ENCODE data around the gene ADK.
A peak's percentile ranks its signal among the peaks of the same experiment; 100 is the strongest.

ADK gene

DNA sequence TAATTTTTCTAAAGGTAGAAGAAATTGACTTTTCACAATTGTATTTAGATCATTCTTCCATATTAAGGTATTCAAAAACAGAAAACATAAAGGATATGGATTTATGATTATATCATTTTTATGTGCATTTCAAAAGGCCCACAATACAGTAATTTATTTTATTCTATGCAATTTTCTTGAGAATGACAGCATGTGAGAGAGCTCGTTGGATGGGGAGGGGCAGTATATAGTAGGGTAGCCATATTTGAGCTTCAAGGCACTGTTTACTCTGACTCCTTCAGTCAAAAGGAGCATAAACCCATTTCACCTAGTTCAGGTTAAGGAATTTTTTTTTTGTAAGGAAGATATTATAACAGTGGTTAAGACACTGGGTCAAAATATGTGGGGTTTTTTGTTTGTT is 534.5 kb downstream of the ADK start:
- no peak for DNase-seq

DNA sequence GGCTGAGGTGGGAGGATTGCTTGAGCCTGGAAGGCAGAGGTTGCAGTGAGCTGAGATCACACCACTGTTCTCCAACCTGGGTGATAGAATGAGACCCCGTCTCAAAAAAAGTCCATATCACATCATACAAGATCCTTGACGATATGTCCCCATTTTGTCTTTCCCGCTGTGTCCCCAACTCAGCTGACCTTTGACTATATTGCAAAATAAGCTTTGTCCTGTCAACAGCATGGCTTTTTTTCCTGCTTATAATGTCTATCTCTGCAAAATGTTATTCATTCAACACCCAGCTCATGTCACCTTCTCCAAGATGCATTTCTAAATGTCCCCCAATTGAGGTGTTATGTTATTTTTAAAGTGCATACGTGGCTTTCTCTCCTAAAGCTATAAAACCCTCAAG is 539.4 kb downstream of the ADK start:
- DNase-seq = no peak

DNA sequence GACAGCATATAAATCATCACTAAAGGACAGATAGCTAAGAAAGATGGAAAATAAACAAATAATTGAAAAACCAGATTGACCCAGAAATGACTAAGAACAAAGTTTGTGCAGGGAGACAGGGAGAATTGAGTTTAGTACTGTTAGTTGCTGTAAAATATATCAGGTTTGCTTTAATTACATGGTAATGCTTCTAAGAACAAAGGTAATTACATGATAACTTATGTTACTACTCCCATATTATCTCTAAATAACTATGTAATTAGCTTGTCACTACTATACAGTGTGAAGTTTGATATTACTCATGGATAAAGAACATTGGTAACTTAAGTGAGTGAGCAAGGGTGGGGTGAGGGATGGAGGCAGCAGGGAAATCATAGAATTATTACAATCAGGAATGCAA is 540.1 kb downstream of the ADK start:
- no peak for DNase-seq

DNA sequence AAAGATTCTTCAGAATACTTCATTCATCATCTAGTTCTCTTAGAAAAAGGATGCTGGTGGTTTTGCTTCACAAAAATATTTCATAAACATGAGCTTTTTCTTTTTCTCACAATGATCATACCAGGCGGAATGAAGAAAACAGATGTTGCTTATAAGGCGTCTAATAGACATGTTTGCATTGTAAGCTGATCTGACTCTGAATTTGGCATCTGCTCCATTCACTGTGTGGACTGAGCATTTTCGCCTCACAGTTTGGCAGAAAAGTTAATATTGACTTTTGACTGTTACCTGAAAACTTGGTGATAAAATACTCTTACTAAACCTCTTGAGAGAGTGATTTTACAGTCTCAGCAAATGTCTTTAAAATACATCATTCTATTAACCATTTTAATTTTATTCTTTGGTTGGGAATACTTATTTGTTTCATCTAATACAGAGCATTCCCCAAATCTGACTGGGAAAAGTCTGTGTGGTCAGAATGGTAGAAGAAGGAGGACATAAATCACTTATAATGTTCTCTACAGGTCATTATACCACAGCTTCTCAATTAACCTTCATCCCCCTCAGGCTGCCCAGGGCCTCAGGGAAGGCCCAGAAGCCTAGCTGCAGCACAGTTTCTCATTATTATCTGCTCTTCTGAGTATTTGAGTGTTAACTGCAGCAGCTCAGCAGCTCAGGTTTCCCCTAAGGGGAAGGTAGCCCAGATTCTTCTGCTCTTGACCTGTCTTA is 553.8 kb downstream of the ADK start:
- peak; percentile 66 for DNase-seq

DNA sequence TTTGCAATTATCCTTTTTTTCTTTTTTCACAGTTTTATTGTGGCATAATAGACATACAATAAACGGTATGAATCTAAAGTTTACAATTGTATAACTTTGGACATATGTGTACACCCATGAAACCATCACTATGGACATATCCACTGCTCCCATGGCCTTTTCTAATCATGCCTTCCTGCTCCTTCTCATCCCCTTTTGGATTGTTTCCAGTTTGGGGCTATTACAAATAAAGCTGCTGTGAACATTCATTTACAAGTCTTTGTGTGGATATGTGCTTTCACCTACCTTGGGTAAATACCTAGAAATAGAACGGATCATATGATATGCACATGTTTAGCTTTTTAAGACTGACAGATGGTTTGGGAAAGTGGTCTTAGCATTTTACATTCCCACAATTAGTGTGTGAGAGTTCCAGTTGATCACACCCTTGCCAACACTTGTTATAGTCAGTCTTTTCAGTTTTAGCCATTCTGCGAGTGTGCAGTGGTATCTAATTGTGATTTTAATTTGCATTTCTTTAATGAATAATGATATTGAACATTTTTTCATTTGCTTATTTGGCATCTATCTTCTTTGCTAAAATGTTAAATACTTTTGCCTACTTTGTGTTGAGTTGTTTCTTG is 554.4 kb downstream of the ADK start:
- peak; percentile 66 for DNase-seq

DNA sequence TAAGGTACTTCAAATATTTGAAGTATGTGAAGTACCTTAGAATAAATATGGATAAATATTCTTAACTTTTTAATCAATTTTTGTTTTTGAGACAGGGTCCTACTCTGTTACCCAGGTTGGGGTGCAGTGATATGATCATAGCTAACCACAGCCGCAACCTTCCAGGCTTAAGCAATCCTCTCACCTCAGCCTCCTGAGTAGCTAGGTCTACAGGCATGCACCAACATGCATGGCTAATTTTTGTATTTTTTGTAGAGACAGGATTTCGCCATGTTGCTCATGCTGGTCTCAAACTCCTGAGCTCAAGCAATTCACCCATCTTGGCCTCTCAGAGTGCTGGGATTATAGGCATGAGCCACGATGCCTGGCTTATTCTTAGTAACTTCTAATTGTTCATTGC is 555.9 kb downstream of the ADK start:
- no peak for DNase-seq

DNA sequence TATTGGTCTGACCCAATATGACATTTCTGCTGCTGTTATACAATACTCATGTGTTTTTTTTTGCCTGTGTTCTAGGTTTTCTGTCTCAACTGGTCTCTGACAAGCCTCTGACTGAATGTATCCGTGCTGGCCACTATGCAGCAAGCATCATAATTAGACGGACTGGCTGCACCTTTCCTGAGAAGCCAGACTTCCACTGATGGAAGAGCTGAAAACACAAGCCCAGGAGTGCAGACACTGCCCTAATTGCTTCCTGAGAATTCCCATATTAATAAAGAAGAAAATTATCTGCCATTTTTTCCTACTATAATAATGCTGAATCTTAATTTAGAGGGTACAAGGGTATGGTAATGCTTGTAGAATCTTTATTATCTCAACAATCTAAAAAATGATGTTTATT is 557.2 kb downstream of the ADK start:
- no peak for DNase-seq

DNA sequence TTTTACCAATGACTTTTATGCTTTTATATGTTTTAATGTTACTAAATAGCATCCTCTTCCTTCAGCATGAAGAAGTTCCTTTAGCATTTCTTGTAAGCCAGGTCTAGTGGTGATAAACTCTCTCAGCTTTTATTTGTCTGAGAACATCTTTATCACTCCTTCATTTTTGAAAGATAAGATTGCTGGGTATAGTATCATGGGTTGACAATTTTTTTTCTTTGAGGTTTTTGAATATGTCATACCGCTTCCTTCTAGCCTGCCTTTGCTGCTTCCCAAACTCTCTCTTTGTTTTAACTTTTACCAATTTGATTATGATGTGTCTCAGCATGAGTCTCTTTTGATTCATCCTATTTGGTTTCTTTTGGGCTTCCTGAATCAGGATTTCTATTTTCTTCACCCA is 567.2 kb downstream of the ADK start:
- no peak for DNase-seq

DNA sequence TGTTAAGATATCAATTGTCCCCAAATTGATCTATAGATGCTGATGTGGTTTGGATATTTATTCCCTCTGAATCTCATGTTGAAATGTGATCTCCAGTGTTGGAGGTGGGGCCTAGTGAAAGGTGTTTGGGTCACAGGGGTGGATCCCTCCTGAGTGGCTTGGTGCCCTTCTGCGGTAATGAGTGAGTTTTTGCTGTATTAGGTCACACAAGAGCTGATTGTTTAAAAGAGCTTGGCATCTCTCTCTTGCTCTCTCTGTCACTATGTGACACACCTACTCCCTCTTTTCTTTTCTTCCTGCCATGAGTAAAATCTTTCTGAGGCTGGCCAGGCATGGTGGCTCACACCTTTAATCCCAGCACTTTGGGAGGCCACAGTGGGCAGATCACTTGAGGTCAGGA is 577.2 kb downstream of the ADK start:
- DNase-seq = no peak

DNA sequence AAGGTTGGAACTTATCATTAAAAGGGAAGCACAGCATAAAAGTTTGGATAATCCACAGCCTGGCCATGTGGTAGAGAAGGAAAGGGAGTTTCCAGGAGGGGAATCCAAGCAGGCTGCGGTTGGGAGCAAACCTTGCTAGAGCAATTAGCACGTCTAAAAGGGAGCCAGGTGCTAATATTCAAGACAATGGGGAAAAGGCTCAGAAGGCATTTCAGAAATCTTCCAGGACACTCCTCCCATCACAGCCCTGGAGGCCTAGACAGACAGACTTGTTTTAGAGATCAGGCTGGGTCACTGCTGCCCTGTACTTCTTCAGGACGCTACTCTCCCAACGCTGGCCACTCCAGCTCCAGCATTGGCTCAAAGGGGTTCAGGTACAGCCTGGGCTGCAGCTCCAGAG is 579.2 kb downstream of the ADK start:
- DNase-seq = no peak

DNA sequence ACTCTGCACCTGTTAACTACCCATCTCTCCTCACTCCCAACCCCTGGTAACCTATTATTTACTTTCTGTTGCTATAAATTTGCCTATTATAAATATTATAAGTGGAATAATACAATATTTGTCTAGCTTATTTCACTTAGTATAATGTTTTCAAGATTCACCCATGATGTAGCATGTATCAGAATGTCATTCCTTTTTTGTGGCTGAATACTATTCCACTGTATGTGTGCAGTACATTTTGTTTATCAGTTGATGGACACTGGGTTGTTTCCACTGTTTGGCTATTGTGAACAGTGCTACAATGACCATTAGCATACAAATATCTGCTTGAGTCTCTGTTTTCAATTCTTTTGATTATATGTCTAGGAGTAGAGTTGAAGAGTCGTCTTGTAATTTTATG is 582.6 kb downstream of the ADK start:
- DNase-seq = no peak

DNA sequence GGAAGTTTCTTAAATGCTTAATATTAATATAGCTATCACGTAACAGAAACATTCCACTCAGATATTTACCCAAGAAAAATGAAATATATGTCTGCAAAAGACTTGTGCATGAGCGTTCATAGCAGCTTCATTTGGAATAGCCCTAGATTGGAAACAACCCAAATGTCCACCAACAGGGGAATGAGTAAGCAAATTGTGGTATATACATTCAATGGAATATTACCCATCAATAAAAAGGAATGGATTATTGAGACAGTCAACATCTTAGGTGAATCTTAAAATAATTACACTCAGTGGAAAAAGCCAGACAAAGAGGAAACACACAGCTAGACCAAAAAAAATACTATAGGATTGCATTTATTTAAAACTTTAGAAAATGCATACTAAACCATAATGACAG is 585.0 kb downstream of the ADK start:
- no peak for DNase-seq

DNA sequence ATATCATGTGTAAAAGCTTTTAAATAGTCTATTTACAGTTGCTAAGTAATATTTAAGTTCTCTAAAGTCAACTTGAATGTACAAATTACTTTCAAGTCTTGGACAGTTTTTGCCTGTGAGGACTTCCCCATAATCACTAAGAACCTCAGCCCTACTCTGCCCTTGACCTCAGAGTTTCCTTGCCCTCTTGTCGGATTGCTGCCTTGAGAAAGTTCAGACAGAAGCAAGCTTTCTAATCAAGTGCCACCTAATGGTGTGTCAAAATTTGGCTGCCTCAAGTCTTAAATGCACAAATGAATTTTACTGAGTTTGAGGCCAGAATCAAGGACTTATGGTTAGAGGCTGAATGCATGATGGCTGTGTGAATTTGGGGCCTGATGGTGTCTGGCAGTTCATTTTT is 587.0 kb downstream of the ADK start:
- no peak for DNase-seq

DNA sequence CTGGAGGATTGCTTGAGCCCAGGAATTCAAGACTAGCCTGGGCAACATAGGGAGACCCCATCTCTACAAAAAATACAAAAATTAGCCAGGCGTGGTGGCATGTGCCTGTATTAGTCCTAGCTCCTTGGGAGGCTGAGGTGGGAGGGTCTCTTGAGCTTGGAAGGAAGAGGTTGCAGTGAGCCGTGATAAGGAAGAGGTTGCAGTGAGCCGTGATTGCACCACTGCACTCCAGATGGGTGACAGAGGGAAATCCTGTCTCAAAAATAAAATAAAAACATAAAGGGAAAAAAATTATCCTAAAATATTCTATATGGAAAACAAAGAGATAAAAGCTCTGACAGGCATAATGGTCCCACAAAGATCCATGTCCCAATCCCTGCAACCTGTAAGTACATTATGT is 587.5 kb downstream of the ADK start:
- no peak for DNase-seq

DNA sequence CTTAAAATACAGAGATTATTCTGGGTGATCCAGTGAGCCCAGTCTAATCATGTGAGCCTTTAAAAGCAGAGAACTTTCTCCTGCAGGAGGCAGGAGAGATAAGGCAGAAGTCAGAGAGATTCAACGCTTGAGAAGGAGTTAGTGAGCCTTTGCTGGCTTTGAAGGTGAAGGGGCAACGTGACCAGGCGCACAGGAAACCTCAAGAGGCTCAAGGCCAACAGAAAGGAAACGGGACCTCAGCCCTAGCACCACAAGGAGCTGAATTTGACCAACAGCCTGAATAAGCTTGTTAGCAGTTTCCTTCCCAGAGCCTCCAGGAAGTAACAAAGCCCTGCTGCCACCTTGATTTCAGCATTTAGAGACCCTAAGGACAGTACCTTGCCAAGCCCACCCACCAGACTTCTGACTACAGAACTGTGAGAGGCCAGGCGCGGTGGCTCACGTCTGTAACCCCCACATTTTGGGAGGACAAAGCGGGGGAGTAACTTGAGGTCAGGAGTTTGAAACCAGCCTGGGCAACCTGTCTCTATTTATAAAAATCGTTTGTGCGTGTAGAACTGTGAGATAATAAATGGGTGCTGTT is 588.1 kb downstream of the ADK start:
- no peak for DNase-seq

DNA sequence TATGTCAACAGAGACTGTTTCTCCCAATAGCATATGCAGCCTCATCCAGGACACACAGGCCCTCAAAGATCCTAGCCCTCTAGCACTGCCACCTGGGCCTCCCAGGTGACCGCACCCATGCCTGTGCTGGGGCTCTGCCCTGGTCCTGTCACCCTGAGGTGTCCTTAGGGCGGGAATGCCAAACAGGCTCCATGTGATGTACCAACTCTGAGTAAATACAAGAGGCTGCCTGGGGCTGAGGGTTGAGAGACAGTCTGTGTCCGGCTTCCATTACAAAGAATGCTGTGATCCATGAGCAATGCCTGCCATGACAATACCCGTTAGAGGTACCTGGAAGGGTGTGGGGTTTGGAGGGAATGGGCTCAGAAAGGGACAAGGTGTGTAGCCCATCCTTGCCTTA is 592.4 kb downstream of the ADK start:
- DNase-seq = no peak

DNA sequence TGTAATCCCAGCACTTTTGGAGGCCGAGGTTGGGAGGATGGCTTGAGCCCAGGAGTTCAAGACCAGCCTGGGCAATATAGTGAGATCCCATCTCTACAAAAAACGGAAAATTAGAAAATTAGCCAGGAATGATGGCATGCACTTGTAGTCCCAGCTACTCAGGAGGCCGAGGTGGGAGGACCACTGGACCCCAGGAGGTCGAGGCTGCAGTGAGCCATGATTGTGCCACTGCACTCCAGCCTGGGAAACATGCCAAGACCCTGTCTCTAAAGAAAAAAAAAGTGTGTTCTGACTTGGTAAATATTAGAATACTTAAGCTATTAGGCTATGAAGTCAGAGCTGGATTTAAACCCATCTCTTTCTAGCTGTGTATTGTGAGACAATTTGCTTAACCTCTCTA is 594.4 kb downstream of the ADK start:
- no peak for DNase-seq

DNA sequence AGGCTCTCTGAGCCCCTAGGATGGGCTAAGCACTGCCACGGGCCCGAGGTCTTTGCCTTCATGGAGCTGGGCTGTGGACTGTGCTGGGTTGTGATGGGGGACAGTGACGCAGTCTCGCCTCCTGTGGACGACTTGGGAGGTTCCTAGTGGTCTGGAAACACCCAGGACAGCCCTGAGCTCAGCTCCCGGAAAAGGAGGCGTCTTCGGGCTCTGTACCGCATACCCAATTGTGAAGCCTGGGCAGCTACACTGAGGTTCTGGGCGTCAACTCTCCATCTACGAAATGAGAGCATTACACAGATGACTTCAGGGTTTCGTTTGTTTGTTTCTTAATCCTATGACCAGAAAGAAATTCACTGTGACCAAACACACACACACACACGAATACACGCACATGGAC is 595.8 kb downstream of the ADK start:
- DNase-seq = no peak

DNA sequence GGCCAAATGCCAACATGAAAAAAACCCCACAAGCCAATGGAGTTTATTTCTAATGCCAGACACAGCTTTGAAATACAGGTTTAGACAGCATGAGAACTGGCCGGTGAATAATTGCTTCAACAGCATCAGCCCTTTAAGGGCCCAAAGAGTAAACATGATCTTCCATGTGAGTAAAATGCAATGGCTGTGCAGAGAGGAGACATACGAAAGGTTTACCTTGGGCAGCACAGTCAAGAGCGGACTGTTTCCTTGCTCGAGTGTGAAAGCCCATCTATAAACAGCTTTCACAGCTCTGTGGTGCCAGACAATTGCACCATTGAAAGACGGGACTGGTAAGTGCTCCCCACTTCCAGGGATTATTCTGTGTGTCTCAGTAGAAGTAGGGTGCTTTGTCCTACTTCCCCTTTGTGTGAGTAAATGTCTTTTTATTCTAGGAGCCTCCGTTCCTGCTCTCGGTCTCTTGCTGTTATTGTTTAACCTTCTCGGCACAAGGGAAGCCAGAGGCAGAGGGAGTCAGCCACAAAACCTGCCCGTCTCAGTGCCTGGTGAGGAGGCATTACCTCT is 597.5 kb downstream of the ADK start:
- no peak for DNase-seq

DNA sequence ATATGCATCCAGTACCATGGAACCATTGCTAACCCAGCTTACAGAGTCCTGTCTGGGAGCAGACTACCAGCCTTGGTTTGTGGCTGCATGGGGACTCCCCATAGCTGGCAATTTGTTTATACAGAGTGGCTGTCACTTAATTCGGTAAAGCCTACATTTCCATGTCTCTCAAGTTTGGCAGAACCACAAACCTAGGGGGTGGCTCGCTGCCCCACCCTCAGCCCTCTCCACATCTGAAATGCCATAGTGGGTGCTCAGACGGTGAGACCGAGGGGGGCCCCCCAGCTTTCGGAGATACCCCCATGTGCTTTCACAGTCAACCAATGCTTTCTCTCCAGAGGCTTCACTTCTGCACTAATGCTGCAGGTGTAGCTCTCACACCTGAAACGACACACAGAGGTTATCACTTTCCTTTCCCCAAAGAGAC is 599.8 kb downstream of the ADK start:
- no peak for DNase-seq

DNA sequence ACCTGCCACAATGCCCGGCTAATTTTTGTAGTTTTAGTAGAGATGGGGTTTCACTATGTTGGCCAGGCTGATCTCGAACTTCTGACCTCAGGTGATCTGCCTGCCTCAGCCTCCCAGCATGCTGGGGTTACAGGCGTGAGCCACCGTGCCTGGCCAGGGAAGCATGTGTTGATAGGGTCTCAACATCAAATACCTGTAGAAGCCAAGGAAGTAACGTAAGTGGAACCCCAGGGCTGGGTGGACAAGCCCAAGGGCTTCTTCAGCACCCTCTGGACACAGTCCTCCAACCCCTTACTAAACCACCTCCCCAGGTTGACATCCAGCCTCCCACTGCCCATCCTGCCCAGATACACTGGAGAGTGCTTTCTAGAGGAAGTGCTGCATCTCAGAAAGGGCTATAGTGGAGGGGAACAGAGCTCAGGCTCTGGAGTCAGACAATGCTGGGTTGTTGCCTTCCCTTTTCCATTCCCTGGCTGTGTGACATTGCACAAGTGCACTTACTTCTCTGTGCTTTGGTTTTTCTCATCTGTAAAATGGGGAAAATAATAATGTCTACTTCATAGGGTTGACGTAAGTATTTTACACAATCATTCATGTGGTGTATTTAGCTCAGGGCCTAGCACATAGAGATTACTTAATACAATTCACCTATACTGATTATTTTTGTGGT is 601.5 kb downstream of the ADK start:
- no peak for DNase-seq

DNA sequence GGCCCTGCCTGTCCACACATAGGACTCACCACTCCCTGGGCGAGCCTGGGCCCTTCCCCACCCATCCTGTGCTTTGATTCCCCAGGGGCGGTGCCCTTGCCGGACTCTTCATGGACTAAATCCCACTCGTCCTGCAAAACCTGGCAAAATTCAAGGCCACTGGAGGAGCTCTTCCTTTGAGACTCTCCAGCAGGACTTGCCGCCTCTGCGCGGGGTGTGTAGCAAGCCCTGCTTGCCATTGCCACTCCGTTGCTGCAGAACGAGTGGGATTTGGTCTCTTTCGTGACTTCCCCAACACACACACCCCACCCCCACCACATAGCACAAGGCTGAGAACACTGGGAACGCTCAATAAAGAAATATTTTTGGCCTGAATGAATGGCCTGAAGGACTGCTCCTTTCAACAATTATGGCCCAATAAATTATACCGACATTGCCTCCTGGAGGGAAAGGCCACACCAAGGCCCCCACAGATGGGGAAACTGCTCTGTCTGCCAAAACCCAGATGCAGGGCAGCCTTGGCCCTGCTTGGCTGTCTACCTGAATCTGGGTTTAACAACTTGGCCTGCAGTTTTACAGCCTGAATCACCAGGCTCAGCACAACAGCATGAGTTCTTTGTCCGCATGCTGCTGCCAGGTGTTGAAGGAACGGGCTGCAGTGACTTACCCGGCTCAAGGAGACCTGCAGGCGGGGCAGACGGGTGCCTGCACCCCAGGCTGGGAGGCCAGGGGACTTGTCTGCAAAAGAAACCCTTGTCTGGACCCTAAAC is 602.6 kb downstream of the ADK start:
- no peak for DNase-seq

DNA sequence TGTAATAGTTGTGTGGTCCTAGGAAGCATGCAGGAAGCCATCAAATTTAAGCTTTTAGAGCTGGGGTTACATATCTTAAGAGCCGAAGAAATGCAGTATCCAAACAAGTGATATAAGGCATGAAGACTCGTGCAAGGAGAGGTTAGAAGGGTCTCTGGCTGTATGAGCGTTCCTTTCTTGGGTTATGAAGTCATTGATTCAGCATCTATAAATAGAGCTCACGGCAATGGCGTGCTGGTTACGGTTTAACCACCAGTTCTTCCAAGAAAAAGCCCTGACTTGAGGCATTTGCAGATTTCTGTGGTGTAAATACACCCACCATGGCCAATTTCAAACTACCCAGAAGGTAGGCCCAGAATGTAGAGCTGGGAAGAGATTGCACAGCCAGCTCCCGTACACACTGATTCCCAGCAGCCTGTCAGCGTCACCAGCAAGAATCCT is 603.4 kb downstream of the ADK start:
- DNase-seq = no peak
